ENCODE data around the gene RAPGEF4. TPM values are rescaled to one million over a fixed set of nuclear protein-coding genes. Genes with fewer than 3 reads are reported as not detected.

Gene RAPGEF4
- total and polyA plus RNA-seq, 2 donors (not counting 1 experiment from before 2014, with no cell fraction given) = 0.22 to 0.30 TPM

DNA sequence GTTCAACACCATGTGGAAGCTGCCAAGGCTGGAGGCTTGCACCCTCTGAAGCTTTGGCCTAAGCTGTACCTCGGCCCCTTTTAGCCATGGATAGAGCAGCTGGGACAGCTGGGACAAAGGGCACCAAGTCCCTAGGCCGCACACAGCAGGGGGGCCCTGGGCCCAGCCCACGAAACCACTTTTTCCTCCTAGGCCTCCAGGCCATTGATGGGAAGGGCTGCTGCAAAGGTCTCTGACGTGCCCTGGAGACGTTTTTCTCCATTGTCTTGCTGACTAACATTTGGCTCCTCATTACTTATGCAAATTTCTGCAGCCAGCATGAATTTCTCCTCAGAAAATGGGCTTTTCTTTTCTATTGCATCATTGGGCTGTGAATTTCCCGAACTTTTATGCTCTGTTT is 13.7 kb downstream of the RAPGEF4 start:
- peaks cover 0 to 5% (median 0%) of the 10 kb centered on the region in 3 donors for H3K9me3 ChIP-seq (ENCODE audit: control extremely low read depth in 1 of 3, control insufficient read depth in 2 of 3, insufficient read depth in 1 of 3, low read length in 2 of 3)
- no peaks in the 10 kb centered on the region for H3K4me1 ChIP-seq (ENCODE audit: control insufficient read depth in 2 of 2, insufficient read depth in 2 of 2, low read length in 2 of 2)
- H3K27me3 Mint-ChIP-seq = peaks cover 24% of the 10 kb centered on the region
- no peaks in the 10 kb centered on the region for H3K27me3 ChIP-seq (replicated peaks in 1 of 4; ENCODE audit: control extremely low read depth in 1 of 4, control insufficient read depth in 3 of 4, insufficient read depth in 4 of 4, low read length in 3 of 4)
- H3K4me3 ChIP-seq (ENCODE audit: control extremely low read depth in 1 of 5, extremely low read depth in 1 of 5, insufficient read depth in 1 of 5, low read depth in 2 of 5, low read length in 4 of 5) = no peak overlapping the region
- POLR2A ChIA-PET = no interaction called here
- H3K36me3 ChIP-seq (replicated peaks in 1 of 2; ENCODE audit: control extremely low read depth in 1 of 2, control insufficient read depth in 1 of 2, extremely low read depth in 1 of 2, insufficient read depth in 2 of 2, low read length in 1 of 2) = no peaks in the 10 kb centered on the region
- CTCF ChIA-PET = no interaction called here
- DNase-seq = no peak
- H3K4me2 ChIP-seq (replicated peaks; ENCODE audit: low read depth, low read length, poor library complexity, severe bottlenecking) = no peak overlapping the region
- intact Hi-C loops (cut with micrococcal nuclease) = no loop called here
- TF ChIP-seq EZH2 (IDR thresholded peaks at IDR 0.05; ENCODE audit: borderline replicate concordance, insufficient read depth, low read depth, low read length, poor library complexity, severe bottlenecking) = no peak
- TF ChIP-seq, protein P1, sequence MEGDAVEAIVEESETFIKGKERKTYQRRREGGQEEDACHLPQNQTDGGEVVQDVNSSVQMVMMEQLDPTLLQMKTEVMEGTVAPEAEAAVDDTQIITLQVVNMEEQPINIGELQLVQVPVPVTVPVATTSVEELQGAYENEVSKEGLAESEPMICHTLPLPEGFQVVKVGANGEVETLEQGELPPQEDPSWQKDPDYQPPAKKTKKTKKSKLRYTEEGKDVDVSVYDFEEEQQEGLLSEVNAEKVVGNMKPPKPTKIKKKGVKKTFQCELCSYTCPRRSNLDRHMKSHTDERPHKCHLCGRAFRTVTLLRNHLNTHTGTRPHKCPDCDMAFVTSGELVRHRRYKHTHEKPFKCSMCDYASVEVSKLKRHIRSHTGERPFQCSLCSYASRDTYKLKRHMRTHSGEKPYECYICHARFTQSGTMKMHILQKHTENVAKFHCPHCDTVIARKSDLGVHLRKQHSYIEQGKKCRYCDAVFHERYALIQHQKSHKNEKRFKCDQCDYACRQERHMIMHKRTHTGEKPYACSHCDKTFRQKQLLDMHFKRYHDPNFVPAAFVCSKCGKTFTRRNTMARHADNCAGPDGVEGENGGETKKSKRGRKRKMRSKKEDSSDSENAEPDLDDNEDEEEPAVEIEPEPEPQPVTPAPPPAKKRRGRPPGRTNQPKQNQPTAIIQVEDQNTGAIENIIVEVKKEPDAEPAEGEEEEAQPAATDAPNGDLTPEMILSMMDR (IDR thresholded peaks at IDR 0.05) = no peak
- no peak overlapping the region for H3K27ac Mint-ChIP-seq
- H3K9me3 Mint-ChIP-seq (ENCODE audit: insufficient read depth) = no peaks in the 10 kb centered on the region
- no peak overlapping the region for H3K9ac ChIP-seq (ENCODE audit: low read length)
- no peak for ATAC-seq (ENCODE audit: low read depth)
- no peaks in the 10 kb centered on the region for H4K20me1 ChIP-seq (ENCODE audit: control insufficient read depth, insufficient read depth, low read length, poor library complexity, severe bottlenecking)
- WGBS (ENCODE audit: insufficient coverage) = 80% methylated on average over 6 of the region's 6 CpGs
- no peak overlapping the region for H3K27ac ChIP-seq (ENCODE audit: low read length in 2 of 2)
- H3K79me2 ChIP-seq (ENCODE audit: control insufficient read depth, insufficient read depth, low read length) = no peaks in the 10 kb centered on the region
- H3K4me3 Mint-ChIP-seq = no peak overlapping the region
- no peak overlapping the region for H2AFZ ChIP-seq (ENCODE audit: insufficient read depth, low read depth, low read length, poor library complexity, severe bottlenecking)
- H3K4me1 Mint-ChIP-seq = no peaks in the 10 kb centered on the region

DNA sequence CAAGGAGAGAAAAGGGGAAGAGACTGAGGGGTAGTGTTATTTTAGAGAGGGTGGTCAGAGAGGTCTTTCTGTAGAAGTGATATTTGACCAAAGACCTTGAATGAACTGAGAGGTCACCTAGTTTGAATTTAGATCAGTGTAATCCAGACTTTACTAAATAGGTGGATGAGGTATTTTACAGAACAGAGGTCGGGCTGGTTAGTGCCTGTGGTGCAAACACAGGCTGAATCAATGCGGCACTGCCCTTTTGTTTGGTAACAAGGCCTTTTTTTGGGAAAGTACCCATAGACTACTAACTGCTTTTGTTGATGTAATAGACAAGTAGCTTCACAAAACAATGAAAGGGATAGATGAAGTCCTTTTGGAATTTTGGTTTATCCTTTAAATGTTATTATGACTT is 15.9 kb downstream of the RAPGEF4 start:
- Histone ChIP-seq H3K9ac (ENCODE audit: low read length) (no peak overlapping the region), H3K79me2 (ENCODE audit: control insufficient read depth, insufficient read depth, low read length) (no peaks in the 10 kb centered on the region), H3K4me1 (ENCODE audit: control insufficient read depth in 2 of 2, insufficient read depth in 2 of 2, low read length in 2 of 2) (no peaks in the 10 kb centered on the region), H3K9me3 (ENCODE audit: control extremely low read depth in 1 of 3, control insufficient read depth in 2 of 3, insufficient read depth in 1 of 3, low read length in 2 of 3) (no peaks in the 10 kb centered on the region), H3K27me3 (replicated peaks in 1 of 4; ENCODE audit: control extremely low read depth in 1 of 4, control insufficient read depth in 3 of 4, insufficient read depth in 4 of 4, low read length in 3 of 4) (no peaks in the 10 kb centered on the region), H3K36me3 (replicated peaks in 1 of 2; ENCODE audit: control extremely low read depth in 1 of 2, control insufficient read depth in 1 of 2, extremely low read depth in 1 of 2, insufficient read depth in 2 of 2, low read length in 1 of 2) (no peaks in the 10 kb centered on the region), H3K27ac (ENCODE audit: low read length in 2 of 2) (no peak overlapping the region), H3K4me2 (replicated peaks; ENCODE audit: low read depth, low read length, poor library complexity, severe bottlenecking) (no peak overlapping the region), H4K20me1 (ENCODE audit: control insufficient read depth, insufficient read depth, low read length, poor library complexity, severe bottlenecking) (no peaks in the 10 kb centered on the region), H3K4me3 (ENCODE audit: control extremely low read depth in 1 of 5, extremely low read depth in 1 of 5, insufficient read depth in 1 of 5, low read depth in 2 of 5, low read length in 4 of 5) (no peak overlapping the region), H2AFZ (ENCODE audit: insufficient read depth, low read depth, low read length, poor library complexity, severe bottlenecking) (no peak overlapping the region)
- ChIA-PET POLR2A (interaction anchor here (0.7 kb wide), 1 partner anchor 1622 kb away, joined by 3 read pairs; no protein-coding TSS in a partner anchor), CTCF (no interaction called here)
- TF ChIP-seq, protein P1 (IDR thresholded peaks at IDR 0.05) = no peak
- TF ChIP-seq EZH2 (IDR thresholded peaks at IDR 0.05; ENCODE audit: borderline replicate concordance, insufficient read depth, low read depth, low read length, poor library complexity, severe bottlenecking) = no peak
- H3K9me3 Mint-ChIP-seq (ENCODE audit: insufficient read depth) = no peaks in the 10 kb centered on the region
- DNase-seq = no peak
- H3K4me1 Mint-ChIP-seq = no peaks in the 10 kb centered on the region
- H3K27me3 Mint-ChIP-seq = peaks cover 27% of the 10 kb centered on the region
- no CpG with 5 or more reads among the region's 2 CpGs for WGBS (ENCODE audit: insufficient coverage)
- H3K27ac Mint-ChIP-seq = no peak overlapping the region
- ATAC-seq (ENCODE audit: low read depth) = no peak
- intact Hi-C loops (cut with micrococcal nuclease) = no loop called here
- H3K4me3 Mint-ChIP-seq = no peak overlapping the region

Measured in B cell (primary cell).